Activated CD4-positive, CD25-positive, alpha-beta regulatory T cell (primary cell): ENCODE results near the gene CDCA8.
"Not testable (repeated sequence)": the region's sequence is repeated elsewhere in the genome, so short reads cannot be mapped to it uniquely, and the experiment has no call there.

Source experiments
- DNase-seq, 4 experiments: peaks; one replicate each; lab custom pipeline; 2025; lab: John Stamatoyannopoulos, UW

Gene CDCA8

GRCh38 chr1:37718181-37718900 lies 26.0 kb downstream of the CDCA8 start:
- DNase-seq, result no peak

GRCh38 chr1:37718901-37719571 lies 26.7 kb downstream of the CDCA8 start:
- no peak for DNase-seq

GRCh38 chr1:37719572-37720195 lies 27.4 kb downstream of the CDCA8 start:
- DNase-seq, result no peak

GRCh38 chr1:37720231-37721130 lies 28.2 kb downstream of the CDCA8 start:
- no peak for DNase-seq

GRCh38 chr1:37721565-37721964 lies 29.2 kb downstream of the CDCA8 start:
- DNase-seq, result no peak

GRCh38 chr1:37722181-37723071 lies 30.1 kb downstream of the CDCA8 start:
- DNase-seq, result no peak

GRCh38 chr1:37723072-37723389 lies 30.7 kb downstream of the CDCA8 start:
- no peak for DNase-seq

GRCh38 chr1:37723390-37724078 lies 31.2 kb downstream of the CDCA8 start:
- no peak for DNase-seq

- no peak for DNase-seq
Measured at GRCh38 chr1:37724575-37724974, 32.3 kb downstream of the CDCA8 start.

GRCh38 chr1:37725851-37726613 lies 33.7 kb downstream of the CDCA8 start:
- DNase-seq, result no peak

- DNase-seq, result no peak
Measured at GRCh38 chr1:37726751-37727585, 34.7 kb downstream of the CDCA8 start.

- no peak for DNase-seq
Measured at GRCh38 chr1:37728416-37728815, 36.1 kb downstream of the CDCA8 start.

GRCh38 chr1:37730376-37730775 lies 38.1 kb downstream of the CDCA8 start:
- DNase-seq, result no peak

GRCh38 chr1:37731312-37732019 lies 39.1 kb downstream of the CDCA8 start:
- no peak for DNase-seq

GRCh38 chr1:37732111-37732780 lies 39.9 kb downstream of the CDCA8 start:
- DNase-seq, result no peak

- no peak for DNase-seq
Measured at GRCh38 chr1:37734629-37735591, 42.6 kb downstream of the CDCA8 start.

GRCh38 chr1:37737975-37738374 lies 45.7 kb downstream of the CDCA8 start:
- DNase-seq, result not testable (repeated sequence)
